Heart left ventricle (tissue), 13 donors: ENCODE results near the gene ZNF726.
"Not testable (repeated sequence)": the region's sequence is repeated elsewhere in the genome, so short reads cannot be mapped to it uniquely, and the experiment has no call there.

Experiments used
- POLR2A ChIP-seq, 2 donors: fragments of 450-650 bp; IDR thresholded peaks; one replicate each; pipeline ENCODE4 v1.6.1; 2017; ENCODE audit warnings: antibody characterized with exemption in 2 of 2, mild to moderate bottlenecking in 2 of 2, moderate library complexity in 2 of 2
- TF ChIP-seq, protein P1 (sequence below), 12 donors: fragments of 200-600 bp; sonication (generic) in 4 of 12; IDR thresholded peaks; one replicate each; pipeline versions ENCODE4 v1.5.0 to v1.8.0; 2018 to 2022; ENCODE audit warnings: antibody characterized with exemption in 12 of 12, mild to moderate bottlenecking in 5 of 12
- donor health status: ischemic (EF 13 %, LVEDD 7.1; RV severe dilation, severe dysfunction).
- donor health status: DM: no; HTN: yes; CAD: no.
- donor health status: DM: no; HTN: no; CAD: no.
- donor health status: ischemic (EF 25% LVEDD 6.9; RV normal size, moderate dysfunction).
- donor health status: ischemic (EF 25% LVEDD 5.7; RV mildly dilated, moderate dysfunction).
- donor health status: ischemic (EF 35%, LVEDD 5.7; RV mildly dilated, moderate dysfunction).
- donor health status: nonischemic (EF 11% LVEDD 7.7; RV severe dilation, severe dysfunction).
- donor health status: DM: yes; HTN: yes; CAD: no.
- donor health status: PGD.
- donor health status: ischemic (EF 29% LVEDD 5.4; RV normal size, mild dysfunction).
- donor health status: nonischemic (EF 23%, LVEDD 6.1; RV moderate dilation, normal function).

GRCh38 chr19:23963881-23964280 lies 49.2 kb downstream of the ZNF726 start:
- TF ChIP-seq, protein P1, sequence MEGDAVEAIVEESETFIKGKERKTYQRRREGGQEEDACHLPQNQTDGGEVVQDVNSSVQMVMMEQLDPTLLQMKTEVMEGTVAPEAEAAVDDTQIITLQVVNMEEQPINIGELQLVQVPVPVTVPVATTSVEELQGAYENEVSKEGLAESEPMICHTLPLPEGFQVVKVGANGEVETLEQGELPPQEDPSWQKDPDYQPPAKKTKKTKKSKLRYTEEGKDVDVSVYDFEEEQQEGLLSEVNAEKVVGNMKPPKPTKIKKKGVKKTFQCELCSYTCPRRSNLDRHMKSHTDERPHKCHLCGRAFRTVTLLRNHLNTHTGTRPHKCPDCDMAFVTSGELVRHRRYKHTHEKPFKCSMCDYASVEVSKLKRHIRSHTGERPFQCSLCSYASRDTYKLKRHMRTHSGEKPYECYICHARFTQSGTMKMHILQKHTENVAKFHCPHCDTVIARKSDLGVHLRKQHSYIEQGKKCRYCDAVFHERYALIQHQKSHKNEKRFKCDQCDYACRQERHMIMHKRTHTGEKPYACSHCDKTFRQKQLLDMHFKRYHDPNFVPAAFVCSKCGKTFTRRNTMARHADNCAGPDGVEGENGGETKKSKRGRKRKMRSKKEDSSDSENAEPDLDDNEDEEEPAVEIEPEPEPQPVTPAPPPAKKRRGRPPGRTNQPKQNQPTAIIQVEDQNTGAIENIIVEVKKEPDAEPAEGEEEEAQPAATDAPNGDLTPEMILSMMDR (IDR thresholded peaks at IDR 0.05) = not testable (repeated sequence)
- TF ChIP-seq POLR2A (IDR thresholded peaks at IDR 0.05) = not testable (repeated sequence)
